SK-N-SH treated with all-trans-retinoic acid at 6 μM for 48 hours (cell line): ENCODE measurements around the gene GLP1R.

Experiments
- CSDC2 ChIP-seq: fragments of 250-450 bp; sonication (Bioruptor Pico); IDR thresholded peaks from 2 replicates; pipeline ENCODE4 v1.5.0; 2020; ENCODE audit warnings: mild to moderate bottlenecking, moderate library complexity
- TCF4 ChIP-seq: fragments of 250-450 bp; sonication (Bioruptor Pico); IDR thresholded peaks from 2 replicates; pipeline ENCODE4 v1.8.0; 2021; ENCODE audit warnings: mild to moderate bottlenecking, moderate library complexity, borderline replicate concordance
- ZFP3 ChIP-seq: fragments of 250-450 bp; sonication (Bioruptor Pico); IDR thresholded peaks from 2 replicates; pipeline ENCODE4 v1.5.0; 2020; ENCODE audit warnings: mild to moderate bottlenecking, moderate library complexity

- no peak for TF ChIP-seq ZFP3 (CRISPR knock-in tag)
- no peak for TF ChIP-seq CSDC2 (CRISPR knock-in tag)
- TF ChIP-seq TCF4 (CRISPR knock-in tag) = no peak
Observed at GRCh38 chr6:39072830-39073229, 24.2 kb downstream of the GLP1R start.
